Measurements from ENCODE around the gene GPR146.
A peak's percentile ranks its signal among the peaks of the same experiment; 100 is the strongest.
"Not testable (repeated sequence)": the region's sequence is repeated elsewhere in the genome, so short reads cannot be mapped to it uniquely, and the experiment has no call there.

Gene GPR146

DNA sequence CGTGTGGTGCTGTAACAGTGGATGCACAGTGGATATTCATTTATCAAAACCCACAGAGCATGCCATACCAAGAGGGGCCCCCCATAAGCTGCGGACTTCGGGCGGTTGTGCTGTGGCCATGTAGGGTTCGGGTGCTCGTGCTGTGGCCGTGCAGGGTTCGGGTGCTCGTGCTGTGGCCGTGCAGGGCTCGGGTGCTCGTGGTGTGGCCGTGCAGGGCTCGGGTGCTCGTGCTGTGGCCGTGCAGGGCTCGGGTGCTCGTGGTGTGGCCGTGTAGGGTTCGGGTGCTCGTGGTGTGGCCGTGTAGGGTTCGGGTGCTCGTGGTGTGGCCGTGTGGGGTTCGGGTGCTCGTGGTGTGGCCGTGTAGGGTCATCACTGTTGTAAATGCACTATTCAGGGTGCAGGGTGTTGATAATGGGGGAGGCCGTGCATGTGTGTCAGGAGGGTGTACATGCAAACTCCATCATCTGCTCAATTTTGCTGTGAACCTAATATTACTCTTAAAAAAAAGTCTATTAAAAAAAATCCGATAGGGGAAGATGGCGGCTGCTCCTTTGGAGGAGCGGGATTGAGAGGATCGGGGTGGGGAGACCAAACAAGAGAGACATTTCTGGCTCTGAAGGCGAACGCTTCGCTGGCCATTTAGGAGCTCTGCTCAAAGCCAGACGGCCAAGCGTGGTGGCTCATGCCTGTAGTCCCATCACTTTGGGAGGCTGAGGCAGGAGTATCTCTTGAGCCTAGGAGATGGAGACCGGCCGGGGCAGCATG is 8.0 kb upstream of the GPR146 start:
- not testable (repeated sequence) for H2BK120ac ChIP-seq (ENCODE audit: low read depth, low read length); H4K5ac ChIP-seq (ENCODE audit: low read length); H4K8ac ChIP-seq (ENCODE audit: low read depth, low read length); H3K27ac ChIP-seq (ENCODE audit: low read depth, low read length); H3K23ac ChIP-seq (ENCODE audit: low read length); H3K9ac ChIP-seq (ENCODE audit: low read length); H3K56ac ChIP-seq (ENCODE audit: low read length); H2AK5ac ChIP-seq (ENCODE audit: low read length); H3K79me1 ChIP-seq (ENCODE audit: low read length); H3K36me3 ChIP-seq (ENCODE audit: control insufficient read depth, insufficient read depth, low read length); H3K27me3 ChIP-seq (ENCODE audit: insufficient read depth, low read length, poor library complexity); H3K4me1 ChIP-seq (ENCODE audit: control insufficient read depth, low read depth, low read length); H3K18ac ChIP-seq (ENCODE audit: low read length); DNase-seq; H3K4ac ChIP-seq (ENCODE audit: low read depth, low read length); H3K4me3 ChIP-seq (ENCODE audit: low read length); H2BK5ac ChIP-seq (ENCODE audit: low read length); H3K79me2 ChIP-seq (ENCODE audit: control insufficient read depth, insufficient read depth, low read length); H2BK15ac ChIP-seq (replicated peaks; ENCODE audit: low read depth); H3K4me2 ChIP-seq (ENCODE audit: low read length)
- WGBS (ENCODE audit: extremely low coverage, insufficient coverage, low lambda C conversion rate) = no CpG with 5 or more reads among the region's 40 CpGs

DNA sequence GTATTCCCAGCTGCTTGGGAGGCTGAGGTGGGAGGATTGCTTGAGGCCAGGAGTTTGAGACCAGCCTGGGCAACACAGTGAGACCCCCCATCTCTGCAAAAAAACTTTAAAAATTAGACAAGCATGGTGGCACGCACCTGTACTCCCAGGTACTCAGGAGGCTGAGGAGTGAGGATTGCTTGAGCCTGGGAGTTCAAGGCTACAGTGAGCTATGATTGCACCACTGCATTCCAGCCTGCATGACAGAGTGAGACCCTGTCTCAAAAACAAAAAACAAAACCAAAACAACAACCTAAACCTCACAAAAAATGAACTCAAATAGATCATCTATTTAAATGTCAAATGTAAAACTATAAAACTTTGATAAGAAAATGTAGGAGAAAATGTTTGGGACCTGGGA is 4.1 kb upstream of the GPR146 start:
- H3K27me3 ChIP-seq (ENCODE audit: insufficient read depth, low read length, poor library complexity); H3K4me1 ChIP-seq (ENCODE audit: control insufficient read depth, low read depth, low read length); DNase-seq; H3K36me3 ChIP-seq (ENCODE audit: control insufficient read depth, insufficient read depth, low read length); H2BK5ac ChIP-seq (ENCODE audit: low read length); H4K8ac ChIP-seq (ENCODE audit: low read depth, low read length); H3K56ac ChIP-seq (ENCODE audit: low read length); H3K9ac ChIP-seq (ENCODE audit: low read length); H3K18ac ChIP-seq (ENCODE audit: low read length); H2AK5ac ChIP-seq (ENCODE audit: low read length); H3K27ac ChIP-seq (ENCODE audit: low read depth, low read length); H4K5ac ChIP-seq (ENCODE audit: low read length); H3K4ac ChIP-seq (ENCODE audit: low read depth, low read length); H2BK15ac ChIP-seq (replicated peaks; ENCODE audit: low read depth); H3K4me2 ChIP-seq (ENCODE audit: low read length); H3K79me2 ChIP-seq (ENCODE audit: control insufficient read depth, insufficient read depth, low read length); H3K4me3 ChIP-seq (ENCODE audit: low read length); H2BK120ac ChIP-seq (ENCODE audit: low read depth, low read length); H3K79me1 ChIP-seq (ENCODE audit: low read length); H3K23ac ChIP-seq (ENCODE audit: low read length): not testable (repeated sequence)
- WGBS (ENCODE audit: extremely low coverage, insufficient coverage, low lambda C conversion rate) = no CpG with 5 or more reads among the region's 1 CpG

DNA sequence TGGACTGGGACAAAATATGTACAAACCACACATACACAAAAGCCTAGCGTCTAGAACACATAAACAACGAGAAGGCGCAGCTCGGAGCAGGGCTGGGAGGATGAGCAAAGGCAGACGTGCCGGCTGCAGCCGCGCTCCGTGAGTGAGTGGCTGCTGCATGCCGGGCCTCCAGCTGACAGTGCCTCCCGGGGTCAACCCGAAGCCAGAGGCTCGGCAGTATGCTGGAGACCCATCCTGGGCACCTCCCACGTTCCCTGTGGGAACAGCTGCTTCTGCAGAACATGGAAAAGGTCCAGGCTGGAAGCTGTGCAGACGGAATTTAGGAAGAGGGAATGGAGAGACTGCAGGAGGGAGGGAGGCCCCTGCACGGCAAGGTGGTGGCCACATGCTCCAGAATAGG is 3.6 kb upstream of the GPR146 start:
- peaks cover 4% of the 10 kb centered on the region for H3K79me1 ChIP-seq (ENCODE audit: low read length)
- H3K36me3 ChIP-seq (ENCODE audit: control insufficient read depth, insufficient read depth, low read length) = no peaks in the 10 kb centered on the region
- WGBS (ENCODE audit: extremely low coverage, insufficient coverage, low lambda C conversion rate) = no CpG with 5 or more reads among the region's 16 CpGs
- no peak overlapping the region for H3K4me3 ChIP-seq (ENCODE audit: low read length)
- H3K23ac ChIP-seq (ENCODE audit: low read length) = no peak overlapping the region
- no peaks in the 10 kb centered on the region for H3K79me2 ChIP-seq (ENCODE audit: control insufficient read depth, insufficient read depth, low read length)
- no peak overlapping the region for H3K56ac ChIP-seq (ENCODE audit: low read length)
- H3K27me3 ChIP-seq (ENCODE audit: insufficient read depth, low read length, poor library complexity) = no peaks in the 10 kb centered on the region
- no peak overlapping the region for H3K18ac ChIP-seq (ENCODE audit: low read length)
- DNase-seq = no peak
- no peak overlapping the region for H2BK5ac ChIP-seq (ENCODE audit: low read length)
- peaks cover 2% of the 10 kb centered on the region for H3K4me1 ChIP-seq (ENCODE audit: control insufficient read depth, low read depth, low read length)
- no peak overlapping the region for H2AK5ac ChIP-seq (ENCODE audit: low read length)
- no peak overlapping the region for H3K9ac ChIP-seq (ENCODE audit: low read length)
- H4K5ac ChIP-seq (ENCODE audit: low read length) = no peak overlapping the region
- H2BK120ac ChIP-seq (ENCODE audit: low read depth, low read length) = no peak overlapping the region
- no peak overlapping the region for H4K8ac ChIP-seq (ENCODE audit: low read depth, low read length)
- H3K27ac ChIP-seq (ENCODE audit: low read depth, low read length) = no peak overlapping the region
- no peak overlapping the region for H3K4ac ChIP-seq (ENCODE audit: low read depth, low read length)
- no peak overlapping the region for H2BK15ac ChIP-seq (replicated peaks; ENCODE audit: low read depth)
- no peak overlapping the region for H3K4me2 ChIP-seq (ENCODE audit: low read length)

DNA sequence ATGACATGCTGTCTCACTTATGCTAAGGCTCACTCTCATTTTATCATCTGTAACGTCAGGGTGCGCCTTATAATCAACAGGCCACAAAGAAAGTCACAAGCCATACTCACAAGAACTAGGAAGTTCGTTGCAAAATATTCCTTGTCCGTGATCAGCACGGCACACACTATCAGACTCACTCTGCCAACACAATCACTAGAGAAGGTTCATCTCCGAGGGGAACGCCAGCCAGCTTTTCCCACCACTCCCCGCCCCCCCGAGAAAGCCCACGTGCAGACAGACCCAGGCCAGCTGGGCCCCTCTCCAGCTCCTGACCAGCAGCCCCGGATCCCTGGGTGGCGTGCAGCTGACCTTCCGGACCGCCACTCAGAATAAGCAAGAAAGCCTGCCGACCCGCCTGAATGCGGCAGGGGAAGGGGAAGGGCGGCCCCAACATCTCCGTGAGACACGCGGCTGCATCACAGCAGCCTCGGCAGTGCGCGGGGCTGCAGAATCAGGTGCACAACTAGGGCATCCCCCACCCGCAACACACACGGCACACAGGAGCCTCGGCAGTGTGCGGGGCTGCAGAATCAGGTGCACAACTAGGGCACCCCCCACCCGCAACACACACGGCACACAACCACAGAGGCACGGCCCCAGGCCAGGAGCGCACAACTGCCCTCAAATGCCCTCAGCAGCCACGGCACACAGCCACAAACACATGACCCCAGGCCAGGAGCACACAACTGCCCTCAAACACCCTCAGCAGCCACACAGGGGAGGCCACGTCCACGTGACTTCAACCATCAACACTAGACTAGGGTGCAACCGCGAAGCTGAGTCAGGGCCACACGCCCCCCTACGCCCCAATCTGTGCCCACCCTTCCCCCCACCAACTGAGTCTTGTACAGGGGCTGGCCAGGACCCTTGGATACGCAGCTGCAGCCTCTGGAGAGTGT is 2.5 kb upstream of the GPR146 start:
- Histone ChIP-seq H2AK5ac (ENCODE audit: low read length) (no peak overlapping the region), H3K4ac (ENCODE audit: low read depth, low read length) (no peak overlapping the region), H3K27me3 (ENCODE audit: insufficient read depth, low read length, poor library complexity) (no peaks in the 10 kb centered on the region), H3K4me3 (ENCODE audit: low read length) (no peak overlapping the region), H2BK5ac (ENCODE audit: low read length) (no peak overlapping the region), H3K36me3 (ENCODE audit: control insufficient read depth, insufficient read depth, low read length) (no peaks in the 10 kb centered on the region), H3K18ac (ENCODE audit: low read length) (no peak overlapping the region), H3K4me2 (ENCODE audit: low read length) (no peak overlapping the region), H3K4me1 (ENCODE audit: control insufficient read depth, low read depth, low read length) (peaks cover 2% of the 10 kb centered on the region), H2BK15ac (replicated peaks; ENCODE audit: low read depth) (no peak overlapping the region), H2BK120ac (ENCODE audit: low read depth, low read length) (no peak overlapping the region), H3K27ac (ENCODE audit: low read depth, low read length) (no peak overlapping the region), H3K79me2 (ENCODE audit: control insufficient read depth, insufficient read depth, low read length) (no peaks in the 10 kb centered on the region), H3K23ac (ENCODE audit: low read length) (no peak overlapping the region), H3K56ac (ENCODE audit: low read length) (no peak overlapping the region), H4K8ac (ENCODE audit: low read depth, low read length) (no peak overlapping the region), H3K9ac (ENCODE audit: low read length) (no peak overlapping the region), H3K79me1 (ENCODE audit: low read length) (peaks cover 6% of the 10 kb centered on the region), H4K5ac (ENCODE audit: low read length) (no peak overlapping the region)
- WGBS (ENCODE audit: extremely low coverage, insufficient coverage, low lambda C conversion rate) = no CpG with 5 or more reads among the region's 40 CpGs
- DNase-seq = no peak

DNA sequence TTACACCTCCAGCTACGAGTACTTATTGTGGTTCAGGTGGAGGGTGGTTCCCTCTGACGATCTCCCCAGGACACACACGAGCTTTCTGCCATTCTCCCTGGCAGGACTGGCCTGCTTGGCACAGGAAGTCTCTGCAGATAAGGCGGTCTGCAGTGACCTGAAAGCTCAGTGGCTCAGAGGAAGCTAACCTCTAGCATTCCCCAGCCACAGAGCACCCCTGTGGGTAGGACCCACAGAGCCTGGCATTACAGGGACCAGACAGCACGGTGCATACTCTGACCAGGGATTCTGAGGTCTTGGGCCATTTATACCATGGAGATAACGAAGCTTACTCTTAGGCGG is 1.9 kb upstream of the GPR146 start:
- Histone ChIP-seq H3K36me3 (ENCODE audit: control insufficient read depth, insufficient read depth, low read length) (no peaks in the 10 kb centered on the region), H3K4me2 (ENCODE audit: low read length) (no peak overlapping the region), H3K18ac (ENCODE audit: low read length) (no peak overlapping the region), H3K56ac (ENCODE audit: low read length) (peak overlapping the region; percentile 7), H3K27me3 (ENCODE audit: insufficient read depth, low read length, poor library complexity) (no peaks in the 10 kb centered on the region), H4K5ac (ENCODE audit: low read length) (no peak overlapping the region), H2BK5ac (ENCODE audit: low read length) (no peak overlapping the region), H3K4me3 (ENCODE audit: low read length) (no peak overlapping the region), H3K27ac (ENCODE audit: low read depth, low read length) (no peak overlapping the region), H3K4me1 (ENCODE audit: control insufficient read depth, low read depth, low read length) (peaks cover 2% of the 10 kb centered on the region), H3K4ac (ENCODE audit: low read depth, low read length) (no peak overlapping the region), H3K79me2 (ENCODE audit: control insufficient read depth, insufficient read depth, low read length) (no peaks in the 10 kb centered on the region), H3K79me1 (ENCODE audit: low read length) (peaks cover 6% of the 10 kb centered on the region), H2BK15ac (replicated peaks; ENCODE audit: low read depth) (no peak overlapping the region), H3K23ac (ENCODE audit: low read length) (no peak overlapping the region), H2AK5ac (ENCODE audit: low read length) (no peak overlapping the region), H2BK120ac (ENCODE audit: low read depth, low read length) (no peak overlapping the region), H4K8ac (ENCODE audit: low read depth, low read length) (no peak overlapping the region), H3K9ac (ENCODE audit: low read length) (no peak overlapping the region)
- DNase-seq = no peak
- WGBS (ENCODE audit: extremely low coverage, insufficient coverage, low lambda C conversion rate) = no CpG with 5 or more reads among the region's 7 CpGs
